DOHH2 (cell line): ENCODE data around the gene PDE6B.

Experiments
- EZH2phosphoT487 ChIP-seq: fragments of 200-600 bp; sonication (generic); IDR thresholded peaks from 2 replicates; pipeline ENCODE4 v1.6.1; 2017; ENCODE audit warnings: borderline replicate concordance, mild to moderate bottlenecking, antibody characterized with exemption, low read length, moderate library complexity, mixed read lengths
- TF ChIP-seq, protein P1 (sequence below): fragments of 200-600 bp; sonication (generic); IDR thresholded peaks from one replicate; pipeline ENCODE4 v1.5.1; 2014; ENCODE audit warnings: antibody characterized with exemption, mild to moderate bottlenecking, low read depth, low read length; ENCODE audit not compliant: poor library complexity, severe bottlenecking

DNA sequence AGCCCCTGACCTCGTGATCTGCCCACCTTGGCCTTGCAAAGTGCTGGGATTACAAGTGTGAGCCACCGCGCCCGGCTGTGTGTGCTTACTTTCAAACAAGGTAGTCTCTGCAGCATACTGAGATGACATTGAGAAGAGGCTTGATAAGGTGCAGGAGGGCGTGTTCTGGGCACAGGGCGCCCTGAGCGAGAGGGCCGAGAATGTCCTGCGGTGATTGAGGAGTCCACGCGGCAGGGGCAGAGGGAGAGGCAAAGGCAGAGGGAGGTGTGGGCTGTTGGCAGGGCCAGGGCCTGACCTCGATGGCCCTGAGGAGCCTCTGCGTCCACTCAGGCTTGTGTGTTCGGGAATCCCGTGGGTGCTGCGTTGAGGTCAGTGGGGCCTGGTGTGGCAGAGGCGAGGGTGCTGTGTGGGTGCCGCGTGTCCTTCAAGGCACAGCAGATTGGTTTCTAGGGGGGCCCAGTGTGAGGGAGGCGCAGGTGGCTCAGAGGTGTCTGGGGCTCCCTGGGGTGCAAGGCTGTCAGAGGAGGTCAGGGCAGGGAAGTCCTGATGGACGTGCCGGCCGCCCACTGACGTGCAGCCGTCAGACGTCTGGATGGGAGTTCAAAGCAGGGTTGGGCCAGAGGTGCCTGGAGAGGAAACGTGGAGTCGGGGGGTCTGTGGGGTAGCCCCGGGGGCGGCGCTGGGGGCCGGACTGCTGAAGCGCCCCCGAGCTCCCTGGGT lies 92.4 kb downstream of the PDE6B start:
- TF ChIP-seq, protein P1, sequence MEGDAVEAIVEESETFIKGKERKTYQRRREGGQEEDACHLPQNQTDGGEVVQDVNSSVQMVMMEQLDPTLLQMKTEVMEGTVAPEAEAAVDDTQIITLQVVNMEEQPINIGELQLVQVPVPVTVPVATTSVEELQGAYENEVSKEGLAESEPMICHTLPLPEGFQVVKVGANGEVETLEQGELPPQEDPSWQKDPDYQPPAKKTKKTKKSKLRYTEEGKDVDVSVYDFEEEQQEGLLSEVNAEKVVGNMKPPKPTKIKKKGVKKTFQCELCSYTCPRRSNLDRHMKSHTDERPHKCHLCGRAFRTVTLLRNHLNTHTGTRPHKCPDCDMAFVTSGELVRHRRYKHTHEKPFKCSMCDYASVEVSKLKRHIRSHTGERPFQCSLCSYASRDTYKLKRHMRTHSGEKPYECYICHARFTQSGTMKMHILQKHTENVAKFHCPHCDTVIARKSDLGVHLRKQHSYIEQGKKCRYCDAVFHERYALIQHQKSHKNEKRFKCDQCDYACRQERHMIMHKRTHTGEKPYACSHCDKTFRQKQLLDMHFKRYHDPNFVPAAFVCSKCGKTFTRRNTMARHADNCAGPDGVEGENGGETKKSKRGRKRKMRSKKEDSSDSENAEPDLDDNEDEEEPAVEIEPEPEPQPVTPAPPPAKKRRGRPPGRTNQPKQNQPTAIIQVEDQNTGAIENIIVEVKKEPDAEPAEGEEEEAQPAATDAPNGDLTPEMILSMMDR = no peak
- no peak for TF ChIP-seq EZH2phosphoT487
